ENCODE data around the gene HACL1.

Gene HACL1

DNA sequence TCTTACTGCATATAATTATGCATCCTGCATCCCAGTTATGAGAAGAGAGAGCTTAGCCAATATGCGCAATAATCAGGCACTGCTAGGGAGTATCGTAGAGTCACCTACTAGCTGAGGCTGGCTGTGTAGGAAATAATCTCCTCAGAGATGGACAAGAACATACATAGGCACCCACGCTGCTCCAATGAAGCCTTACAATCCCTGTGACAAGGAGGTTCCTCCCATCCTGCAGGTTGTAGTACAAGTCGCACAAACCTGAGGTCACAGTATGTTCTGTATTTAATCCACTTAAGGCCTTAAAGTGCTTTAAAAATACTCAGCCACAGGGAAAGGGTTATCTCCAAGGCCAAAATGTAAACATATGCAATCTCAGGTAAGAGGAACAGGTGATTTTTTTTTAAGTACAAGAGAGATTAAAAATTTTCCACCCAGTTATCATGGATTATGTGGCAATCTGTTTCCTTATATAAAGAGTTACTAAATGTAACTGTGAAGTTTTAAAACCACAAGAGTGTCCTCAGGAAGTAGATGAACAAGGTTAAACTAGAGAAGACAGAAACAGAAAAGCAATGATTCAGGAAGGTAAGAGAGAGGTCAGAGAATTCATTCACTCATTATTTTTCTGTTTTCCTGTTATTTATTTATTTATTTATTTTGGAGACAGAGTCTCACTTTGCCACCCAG lies 72.4 kb downstream of the HACL1 start:
- DNase-seq = no peak

DNA sequence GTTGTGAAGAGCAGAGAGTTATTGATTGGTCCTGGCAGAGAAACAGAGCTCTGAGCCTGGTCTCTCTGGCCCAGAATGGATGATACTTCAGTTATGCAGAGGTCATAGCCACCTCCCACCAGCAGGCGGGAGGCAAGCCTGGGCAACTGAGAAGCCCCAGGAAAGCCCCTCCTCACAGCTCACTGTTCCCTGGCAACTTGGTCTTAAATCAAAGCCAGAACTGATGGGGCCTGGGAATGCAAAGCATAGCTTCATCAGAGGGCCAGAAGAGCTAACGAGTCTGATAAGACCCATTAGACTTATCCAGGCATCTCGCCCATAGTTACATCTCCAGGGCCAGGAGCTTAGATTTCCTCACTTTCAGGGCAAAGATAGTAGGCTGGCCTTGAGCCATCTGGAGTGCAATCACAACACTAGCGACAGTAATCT lies 74.3 kb downstream of the HACL1 start:
- no peak for DNase-seq

DNA sequence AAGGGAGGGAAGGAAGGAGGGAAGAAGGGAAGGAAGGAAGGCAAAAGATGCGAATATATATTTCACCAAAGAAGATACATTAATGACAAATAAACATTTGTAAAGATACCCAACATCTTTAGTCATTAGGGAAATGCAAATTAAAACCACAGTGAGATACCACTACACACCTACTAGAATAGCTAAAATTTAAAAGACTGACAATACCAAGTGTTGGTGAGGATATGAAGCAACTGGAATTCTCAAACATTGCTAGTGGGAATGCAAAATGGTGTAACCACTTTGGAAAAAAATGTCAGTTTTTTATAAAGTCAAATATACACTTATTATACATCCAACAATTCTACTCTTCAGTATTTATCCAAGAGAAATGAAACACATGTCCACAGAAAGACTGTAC lies 75.6 kb downstream of the HACL1 start:
- no peak for DNase-seq

DNA sequence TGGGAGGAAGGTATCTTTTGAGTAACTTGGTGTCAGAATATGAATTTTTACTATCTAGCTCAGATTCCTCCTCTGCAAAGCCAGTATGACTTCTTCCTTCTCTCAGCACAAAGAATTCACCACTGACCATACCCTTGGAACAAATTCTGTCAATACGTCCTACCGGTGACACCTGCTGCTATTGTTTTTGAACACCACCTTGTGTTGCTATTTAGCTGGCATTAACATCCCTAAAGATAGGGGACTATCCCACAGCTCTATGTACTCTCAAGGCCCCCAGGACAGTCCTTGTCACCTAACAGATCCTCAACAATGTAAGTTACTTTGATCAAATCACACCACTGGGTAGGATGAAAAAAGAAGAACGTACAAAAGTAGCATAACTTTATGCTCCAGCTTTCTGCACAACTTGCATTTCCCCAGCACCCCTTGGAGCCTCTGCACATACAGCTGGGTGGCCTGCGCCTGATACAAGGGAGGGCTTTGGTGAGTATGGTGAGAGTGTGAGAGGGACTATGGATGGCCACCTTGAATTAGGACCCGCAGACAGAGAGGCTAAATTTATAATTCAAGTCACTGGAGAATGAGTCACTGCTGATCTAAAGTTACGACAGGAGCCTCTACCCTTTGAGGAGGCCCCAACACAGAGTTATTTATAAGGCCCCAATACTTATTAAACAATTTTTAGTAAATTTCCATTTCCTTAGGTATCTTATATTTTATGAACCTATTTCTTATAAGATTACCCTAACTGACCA lies 77.5 kb downstream of the HACL1 start:
- DNase-seq = no peak

DNA sequence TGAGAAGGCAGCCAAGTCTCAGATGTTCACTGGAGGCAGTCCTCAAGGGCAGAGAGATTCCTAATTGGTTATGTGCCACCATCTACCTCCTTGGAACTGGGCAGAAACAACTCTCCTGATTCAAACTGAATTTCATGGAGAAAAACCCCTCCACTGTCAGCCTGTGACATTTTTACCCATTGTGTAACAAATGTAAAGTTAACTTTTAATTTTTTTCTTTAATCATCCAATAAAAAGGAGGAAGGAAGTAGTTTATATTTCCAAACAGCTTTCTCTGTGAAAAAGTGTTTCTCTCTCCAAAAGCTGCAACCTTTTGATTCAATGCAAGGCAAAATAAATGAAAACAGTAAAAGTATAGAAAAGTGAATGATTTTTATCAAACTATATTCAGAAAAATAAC lies 79.4 kb downstream of the HACL1 start:
- DNase-seq = no peak

DNA sequence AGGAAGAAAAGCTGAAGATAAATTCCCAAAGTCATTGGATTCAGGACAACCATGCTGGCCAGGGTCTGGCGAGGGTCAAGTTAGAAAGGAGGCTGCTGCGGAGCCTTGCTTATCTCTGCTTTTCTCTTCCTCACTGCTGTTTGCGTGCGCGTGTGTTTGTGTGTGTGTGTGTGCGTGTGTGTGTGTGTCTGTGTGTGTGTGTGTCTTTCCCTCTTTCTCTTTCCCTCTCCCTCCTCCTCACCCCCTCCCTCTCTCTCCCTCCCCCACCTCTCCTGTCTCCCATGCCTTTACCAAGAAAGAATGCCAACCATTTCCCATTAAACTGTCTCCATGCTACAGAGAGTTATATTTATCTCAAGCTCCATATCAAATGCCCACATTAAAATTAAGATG lies 79.8 kb downstream of the HACL1 start, which contains the start of gene COLQ:
COLQ (minus strand) TSS at position 134 of the 393 bp plus-strand sequence; CDS start at position 53, 81 bp downstream.
- no peak for DNase-seq

DNA sequence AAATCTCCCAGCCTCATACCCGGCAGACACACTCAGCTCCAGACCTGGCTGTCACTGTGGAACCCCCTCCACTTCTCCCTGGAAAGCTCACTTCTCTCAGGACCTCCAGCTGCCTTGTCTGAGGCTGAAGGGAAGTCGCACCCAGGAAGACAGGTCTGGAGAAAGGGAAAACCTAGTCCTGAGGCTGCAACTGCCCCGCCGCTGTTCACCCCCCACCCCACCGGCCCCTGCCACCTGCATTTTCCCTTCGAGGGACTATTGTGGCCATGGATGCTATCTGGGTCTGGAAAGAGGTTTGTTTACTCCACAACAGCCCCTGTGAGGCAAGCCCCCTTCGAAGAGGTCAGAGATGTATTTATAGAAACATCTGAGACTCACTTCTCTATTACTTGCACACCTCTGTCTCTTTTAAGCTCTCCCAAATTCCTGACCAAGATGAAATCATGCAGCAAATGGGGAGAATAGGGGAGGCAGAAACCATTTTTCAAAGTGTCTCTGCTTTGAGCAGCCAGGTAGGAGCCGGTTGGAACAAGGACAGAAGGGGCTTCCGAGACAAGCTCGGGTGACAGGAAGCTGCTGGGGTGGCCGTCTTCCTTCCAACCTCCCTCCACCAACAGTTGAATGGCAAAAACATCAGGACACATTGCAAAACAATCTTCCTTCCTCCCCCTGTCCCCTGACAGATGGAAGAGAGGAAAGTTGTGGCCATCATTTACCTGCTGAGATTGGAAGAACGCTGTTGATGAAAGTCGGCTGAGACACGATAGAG lies 80.4 kb downstream of the HACL1 start:
- DNase-seq = no peak

DNA sequence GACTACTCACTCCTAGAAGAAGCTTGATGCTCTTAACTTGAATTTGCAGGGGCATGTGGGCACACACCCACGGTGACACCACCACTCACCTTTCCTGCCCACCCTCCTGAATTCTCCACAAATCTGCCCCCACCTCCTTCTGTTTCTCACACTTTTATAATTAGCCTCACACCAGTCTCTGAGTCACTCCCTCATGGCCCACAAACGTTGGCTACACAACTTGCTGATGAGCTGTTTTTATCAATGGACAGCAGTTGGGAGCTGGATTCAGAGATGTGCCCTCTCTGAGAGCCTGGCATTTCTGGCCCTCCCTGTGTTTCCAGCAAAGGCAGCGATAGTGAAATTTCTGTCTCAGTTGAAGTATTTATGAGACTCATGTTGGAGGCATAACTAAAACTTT lies 81.2 kb downstream of the HACL1 start:
- DNase-seq = no peak

DNA sequence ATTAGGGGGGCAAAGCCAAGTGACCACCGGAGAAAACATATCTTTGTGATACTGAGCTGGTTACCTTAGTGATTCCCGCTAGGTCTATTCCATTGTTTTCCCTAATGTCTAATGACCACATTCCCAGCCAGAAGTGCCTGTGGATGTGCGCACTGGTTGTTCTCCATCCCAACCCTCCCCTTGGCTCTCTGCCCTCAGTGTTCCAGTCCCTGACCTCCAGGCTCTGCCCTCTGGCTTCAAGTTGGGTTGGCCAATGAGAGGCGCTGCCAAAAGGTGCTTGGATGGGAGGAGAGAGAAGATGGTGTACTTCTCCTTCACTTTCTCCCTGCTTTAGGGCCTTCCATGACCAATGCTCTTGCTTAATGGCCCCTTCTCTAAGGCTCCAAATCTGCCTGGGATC lies 82.3 kb downstream of the HACL1 start:
- no peak for DNase-seq

DNA sequence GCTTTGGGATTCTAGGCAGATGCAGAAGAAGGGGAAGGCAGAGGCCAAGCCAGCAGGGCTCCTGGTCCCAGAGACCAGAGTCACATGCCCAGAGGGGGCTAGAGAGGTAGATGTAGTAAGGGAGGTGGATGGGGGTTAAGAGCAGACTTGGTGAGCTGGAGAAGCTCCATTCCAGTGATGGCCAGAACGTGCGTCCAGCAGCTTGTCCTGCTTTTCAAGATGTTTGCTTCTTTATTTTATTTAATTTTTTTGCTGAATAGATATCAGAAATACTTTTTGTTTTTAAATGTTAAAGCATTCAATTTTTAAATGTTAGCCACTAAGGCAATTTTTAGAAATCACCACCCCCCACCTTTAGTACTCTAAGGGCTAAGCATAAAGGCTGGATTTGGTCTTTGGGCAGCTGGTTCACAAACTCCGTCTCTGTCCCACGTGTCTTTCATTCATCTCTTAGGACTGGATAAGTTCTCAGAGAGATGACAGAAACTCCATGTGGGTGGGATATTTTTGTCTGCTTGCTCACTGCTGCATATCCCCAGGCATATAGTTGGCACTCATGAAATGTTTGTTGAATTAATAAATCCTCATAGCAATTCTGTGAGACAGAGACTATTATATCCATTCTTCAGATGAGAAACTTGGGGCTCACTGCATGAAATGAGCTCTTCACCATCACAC lies 86.6 kb downstream of the HACL1 start:
- no peak for DNase-seq

DNA sequence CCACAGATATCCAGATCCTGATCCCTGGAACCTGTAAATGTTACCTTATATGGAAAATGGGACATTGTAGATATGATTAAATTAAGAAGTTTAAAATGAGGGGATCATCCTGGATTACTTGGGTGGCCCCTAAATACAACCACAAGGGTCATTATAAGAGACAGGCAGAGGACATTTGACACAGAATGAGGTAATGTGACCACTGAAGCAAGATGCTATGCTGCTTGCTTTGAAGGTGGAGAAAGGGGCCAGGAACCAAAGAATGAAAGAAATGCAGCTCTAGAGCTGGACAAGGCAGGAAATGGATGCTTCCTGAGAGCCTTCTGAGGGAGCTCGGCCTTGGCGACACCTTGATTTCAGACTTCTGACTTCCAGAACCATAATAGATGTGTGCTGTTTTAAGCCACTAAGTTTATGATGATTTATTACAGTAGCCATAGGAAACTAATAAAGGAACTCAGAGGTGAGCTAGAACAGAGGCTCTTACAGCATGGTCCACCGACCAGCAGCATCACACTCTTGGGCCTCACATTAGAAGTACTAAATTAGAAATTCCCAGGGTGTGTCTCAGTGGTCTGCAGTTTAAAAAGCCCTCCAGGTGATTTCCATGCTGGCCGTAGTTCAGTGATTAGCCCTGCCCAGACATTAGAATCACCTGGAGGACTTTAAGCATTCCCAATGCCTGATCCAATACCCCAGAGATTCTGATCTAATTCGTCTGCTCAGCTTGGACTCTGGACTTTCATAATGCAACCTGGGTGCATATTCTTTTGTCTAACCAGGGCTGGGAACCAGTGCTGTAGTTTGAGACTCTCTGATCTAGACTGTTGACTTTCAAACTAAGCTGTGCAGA lies 87.3 kb downstream of the HACL1 start:
- DNase-seq = no peak

DNA sequence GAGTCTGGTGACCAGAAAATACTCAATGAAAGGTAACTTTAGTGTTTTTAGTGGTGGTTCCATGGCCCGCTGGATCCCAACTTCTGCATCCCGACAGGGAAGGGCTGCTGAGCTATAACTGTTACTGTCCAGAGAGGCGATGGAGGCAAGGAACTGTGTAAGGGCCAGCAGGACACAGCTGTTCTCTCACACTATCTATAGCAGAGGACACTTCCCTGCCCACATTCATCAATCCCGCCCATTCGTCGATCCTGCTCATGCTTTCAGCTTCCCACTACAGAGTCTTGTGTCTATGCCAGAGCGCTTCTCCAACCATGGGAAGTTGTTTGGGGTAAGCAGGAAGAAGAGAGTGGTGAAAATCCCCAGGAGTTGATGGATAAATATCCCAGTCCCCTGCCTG lies 88.3 kb downstream of the HACL1 start:
- no peak for DNase-seq

DNA sequence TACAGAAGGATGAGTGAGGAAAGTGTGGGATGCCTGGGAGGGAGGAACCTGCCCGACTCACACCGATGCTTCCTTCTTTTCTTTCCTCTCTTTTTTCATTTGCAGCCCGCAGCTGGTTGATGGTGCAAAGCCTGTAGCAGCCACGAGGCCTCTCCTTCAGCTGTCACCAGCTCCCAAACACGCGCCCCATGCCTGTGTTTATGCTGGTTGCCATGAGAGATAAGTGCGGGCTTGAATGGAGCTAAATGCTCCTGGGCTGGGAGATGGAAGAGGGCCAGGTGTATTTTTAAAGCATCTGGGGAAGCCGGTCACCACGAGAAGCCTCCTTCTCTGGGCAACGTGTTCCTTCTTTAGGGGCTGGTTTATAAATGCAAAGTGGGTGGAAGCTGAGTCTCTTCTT lies 89.2 kb downstream of the HACL1 start:
- peak in 24 of 56 donors; percentile 2 to 64 (median 21) for DNase-seq

DNA sequence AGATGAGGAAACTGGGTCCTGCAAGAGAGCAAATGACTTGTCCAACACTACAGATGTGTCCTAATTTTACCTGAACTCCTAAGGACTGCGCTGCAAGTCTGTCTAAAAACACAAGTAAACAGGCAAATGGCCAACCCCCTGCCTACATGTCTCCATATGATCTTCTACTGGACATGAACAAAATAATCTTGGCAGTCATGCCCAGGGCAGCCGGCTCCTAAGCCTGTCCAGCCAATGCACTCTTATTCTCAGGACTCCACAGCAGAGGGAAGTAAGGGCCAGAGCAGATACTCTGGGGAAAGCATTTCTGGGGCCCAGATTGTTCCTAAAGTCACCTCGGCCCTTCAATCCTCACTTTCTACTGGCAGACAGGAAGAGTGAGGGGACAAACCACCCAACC lies 90.2 kb downstream of the HACL1 start:
- no peak for DNase-seq

All from nucleus accumbens (tissue), 56 donors.